ENCODE data around the gene NUAK1. TPM values are rescaled to one million over a fixed set of nuclear protein-coding genes. Genes with fewer than 3 reads are reported as not detected.

The NUAK1 gene
- total RNA-seq, 2 donors from 2014 or later, result 14.0 to 16.8 TPM

GRCh38 chr12:106119301-106119700 lies 19.5 kb downstream of the NUAK1 start:
- Mint-ChIP-seq H3K9me3 (no peaks in the 10 kb centered on the region), H3K4me3 (no peak overlapping the region), H3K27me3 (ENCODE audit: insufficient read depth) (no peaks in the 10 kb centered on the region), H3K36me3 (ENCODE audit: low read depth) (no peaks in the 10 kb centered on the region), H3K4me1 (peaks cover 28% of the 10 kb centered on the region), H3K27ac (no peak overlapping the region)
- DNase-seq, result no peak
- TF ChIP-seq, protein P1, sequence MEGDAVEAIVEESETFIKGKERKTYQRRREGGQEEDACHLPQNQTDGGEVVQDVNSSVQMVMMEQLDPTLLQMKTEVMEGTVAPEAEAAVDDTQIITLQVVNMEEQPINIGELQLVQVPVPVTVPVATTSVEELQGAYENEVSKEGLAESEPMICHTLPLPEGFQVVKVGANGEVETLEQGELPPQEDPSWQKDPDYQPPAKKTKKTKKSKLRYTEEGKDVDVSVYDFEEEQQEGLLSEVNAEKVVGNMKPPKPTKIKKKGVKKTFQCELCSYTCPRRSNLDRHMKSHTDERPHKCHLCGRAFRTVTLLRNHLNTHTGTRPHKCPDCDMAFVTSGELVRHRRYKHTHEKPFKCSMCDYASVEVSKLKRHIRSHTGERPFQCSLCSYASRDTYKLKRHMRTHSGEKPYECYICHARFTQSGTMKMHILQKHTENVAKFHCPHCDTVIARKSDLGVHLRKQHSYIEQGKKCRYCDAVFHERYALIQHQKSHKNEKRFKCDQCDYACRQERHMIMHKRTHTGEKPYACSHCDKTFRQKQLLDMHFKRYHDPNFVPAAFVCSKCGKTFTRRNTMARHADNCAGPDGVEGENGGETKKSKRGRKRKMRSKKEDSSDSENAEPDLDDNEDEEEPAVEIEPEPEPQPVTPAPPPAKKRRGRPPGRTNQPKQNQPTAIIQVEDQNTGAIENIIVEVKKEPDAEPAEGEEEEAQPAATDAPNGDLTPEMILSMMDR (conservative IDR thresholded peaks at IDR 0.05), result no peak
- no peaks in the 10 kb centered on the region for H3K9me3 ChIP-seq (ENCODE audit: control insufficient read depth, low read length)
- H3K4me1 ChIP-seq (ENCODE audit: control insufficient read depth, insufficient read depth, low read length), result peaks cover 18% of the 10 kb centered on the region
- H3K4me3 ChIP-seq (ENCODE audit: low read length), result no peak overlapping the region
- no peak overlapping the region for H3K27ac ChIP-seq (ENCODE audit: low read depth, low read length)
- H3K36me3 ChIP-seq (ENCODE audit: control insufficient read depth, insufficient read depth, low read length), result peaks cover 62% of the 10 kb centered on the region
- no peak overlapping the region for H3K9ac ChIP-seq (ENCODE audit: extremely low read depth, low read length, poor library complexity, severe bottlenecking)
- H3K27me3 ChIP-seq (ENCODE audit: control insufficient read depth, insufficient read depth, low read length, poor library complexity, severe bottlenecking), result no peaks in the 10 kb centered on the region
- WGBS, 2 experiments (ENCODE audit: insufficient coverage in 1 of 2, insufficient read length in 1 of 2), result 94 to 97% methylated on average over 8 to 9 of the region's 9 CpGs

- H3K27me3 ChIP-seq (ENCODE audit: control insufficient read depth, insufficient read depth, low read length, poor library complexity, severe bottlenecking), result no peaks in the 10 kb centered on the region
- H3K36me3 Mint-ChIP-seq (ENCODE audit: low read depth), result no peaks in the 10 kb centered on the region
- H3K27ac ChIP-seq (ENCODE audit: low read depth, low read length), result no peak overlapping the region
- no peak for DNase-seq
- no peaks in the 10 kb centered on the region for H3K9me3 Mint-ChIP-seq
- H3K36me3 ChIP-seq (ENCODE audit: control insufficient read depth, insufficient read depth, low read length), result peaks cover 55% of the 10 kb centered on the region
- no peaks in the 10 kb centered on the region for H3K27me3 Mint-ChIP-seq (ENCODE audit: insufficient read depth)
- H3K4me1 ChIP-seq (ENCODE audit: control insufficient read depth, insufficient read depth, low read length), result peaks cover 19% of the 10 kb centered on the region
- H3K4me3 Mint-ChIP-seq, result no peak overlapping the region
- H3K27ac Mint-ChIP-seq, result no peak overlapping the region
- no peaks in the 10 kb centered on the region for H3K9me3 ChIP-seq (ENCODE audit: control insufficient read depth, low read length)
- H3K4me3 ChIP-seq (ENCODE audit: low read length), result no peak overlapping the region
- 96 to 100% methylated on average over 8 of the region's 8 CpGs for WGBS, 2 experiments (ENCODE audit: insufficient coverage in 1 of 2, insufficient read length in 1 of 2)
- peaks cover 28% of the 10 kb centered on the region for H3K4me1 Mint-ChIP-seq
- H3K9ac ChIP-seq (ENCODE audit: extremely low read depth, low read length, poor library complexity, severe bottlenecking), result no peak overlapping the region
- TF ChIP-seq, protein P1 (conservative IDR thresholded peaks at IDR 0.05), result no peak
These were observed 20.2 kb downstream of the NUAK1 start for GRCh38 chr12:106118381-106119130.

DNA sequence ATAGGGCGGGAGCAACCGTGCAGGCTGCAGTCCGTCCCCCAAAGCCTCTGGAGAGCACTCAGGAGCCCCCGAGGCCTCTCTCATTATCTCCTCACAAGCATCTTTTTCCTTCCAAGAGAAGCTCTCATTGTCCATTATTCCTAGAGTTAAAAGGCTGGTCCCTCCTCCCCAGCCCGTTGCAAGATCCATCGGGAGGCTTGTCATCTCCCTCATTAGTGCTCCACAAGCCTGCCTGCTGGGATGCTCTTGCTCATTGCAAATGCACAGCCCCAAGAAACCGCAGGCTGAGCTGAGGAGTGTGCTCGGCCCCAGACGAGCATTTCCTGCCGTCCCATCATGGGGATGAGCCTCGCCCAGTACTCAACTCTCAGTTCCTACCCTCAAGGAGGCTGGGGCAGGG lies 23.3 kb downstream of the NUAK1 start:
- Mint-ChIP-seq H3K4me1 (peaks cover 46% of the 10 kb centered on the region), H3K27me3 (ENCODE audit: insufficient read depth) (no peaks in the 10 kb centered on the region), H3K9me3 (no peaks in the 10 kb centered on the region), H3K36me3 (ENCODE audit: low read depth) (no peaks in the 10 kb centered on the region), H3K27ac (no peak overlapping the region), H3K4me3 (no peak overlapping the region)
- Histone ChIP-seq H3K27ac (ENCODE audit: low read depth, low read length) (no peak overlapping the region), H3K9me3 (ENCODE audit: control insufficient read depth, low read length) (no peaks in the 10 kb centered on the region), H3K27me3 (ENCODE audit: control insufficient read depth, insufficient read depth, low read length, poor library complexity, severe bottlenecking) (no peaks in the 10 kb centered on the region), H3K4me3 (ENCODE audit: low read length) (no peak overlapping the region), H3K9ac (ENCODE audit: extremely low read depth, low read length, poor library complexity, severe bottlenecking) (no peak overlapping the region), H3K4me1 (ENCODE audit: control insufficient read depth, insufficient read depth, low read length) (peaks cover 32% of the 10 kb centered on the region), H3K36me3 (ENCODE audit: control insufficient read depth, insufficient read depth, low read length) (peaks cover 48% of the 10 kb centered on the region)
- DNase-seq, result no peak
- WGBS, 2 experiments (ENCODE audit: insufficient coverage in 1 of 2, insufficient read length in 1 of 2), result 44 to 75% methylated on average over 6 to 11 of the region's 11 CpGs
- TF ChIP-seq, protein P1 (conservative IDR thresholded peaks at IDR 0.05), result no peak

Measured in endodermal cell (in vitro differentiated cells).